Neuron (in vitro differentiated cells): ENCODE data around the gene CORO1A.
"Not testable (repeated sequence)": the region's sequence is repeated elsewhere in the genome, so short reads cannot be mapped to it uniquely, and the experiment has no call there.

ENCODE experiments used
- H2AFZ ChIP-seq: one replicate; pipeline ENCODE4 v1.6.1; 2013; ENCODE audit warnings: low read depth, mild to moderate bottlenecking, inconsistent platforms, low read length, moderate library complexity
- H3K27me3 ChIP-seq: one replicate; pipeline ENCODE4 v1.6.1; 2013; ENCODE audit warnings: low read length; ENCODE audit not compliant: insufficient read depth
- H3K36me3 ChIP-seq: one replicate; pipeline ENCODE4 v1.6.1; 2013; ENCODE audit warnings: low read length; ENCODE audit not compliant: insufficient read depth
- H3K4me1 ChIP-seq: one replicate; pipeline ENCODE4 v1.6.1; 2013; ENCODE audit warnings: low read length; ENCODE audit not compliant: insufficient read depth
- H3K4me3 ChIP-seq: 2 replicates; pipeline ENCODE4 v1.5.1; 2013; ENCODE audit warnings: mild to moderate bottlenecking, low read length, moderate library complexity
- H3K9me3 ChIP-seq: one replicate; pipeline ENCODE4 v1.6.1; 2013; ENCODE audit warnings: low read length

Gene CORO1A

DNA sequence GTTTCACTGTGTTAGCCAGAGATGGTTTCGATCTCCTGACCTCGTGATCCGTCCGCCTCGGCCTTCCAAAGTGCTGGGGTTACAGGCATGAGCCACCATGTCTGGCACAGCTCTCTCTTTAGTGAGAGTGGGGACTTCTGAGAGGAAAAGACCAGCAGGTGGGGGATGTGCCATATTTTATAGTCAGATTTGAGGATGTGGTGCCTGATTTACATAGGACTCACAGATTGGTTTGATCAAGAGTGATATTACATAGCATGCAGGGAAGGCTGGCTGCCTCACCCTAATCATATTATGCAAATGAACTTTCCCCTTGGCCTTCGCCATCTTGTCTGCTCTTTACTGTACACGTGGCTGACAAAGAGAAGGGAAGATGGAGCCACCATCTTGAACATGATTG, 32.3 kb upstream of the CORO1A start:
- no peaks in the 10 kb centered on the region for H3K4me1 ChIP-seq
- H3K36me3 ChIP-seq: no peaks in the 10 kb centered on the region

DNA sequence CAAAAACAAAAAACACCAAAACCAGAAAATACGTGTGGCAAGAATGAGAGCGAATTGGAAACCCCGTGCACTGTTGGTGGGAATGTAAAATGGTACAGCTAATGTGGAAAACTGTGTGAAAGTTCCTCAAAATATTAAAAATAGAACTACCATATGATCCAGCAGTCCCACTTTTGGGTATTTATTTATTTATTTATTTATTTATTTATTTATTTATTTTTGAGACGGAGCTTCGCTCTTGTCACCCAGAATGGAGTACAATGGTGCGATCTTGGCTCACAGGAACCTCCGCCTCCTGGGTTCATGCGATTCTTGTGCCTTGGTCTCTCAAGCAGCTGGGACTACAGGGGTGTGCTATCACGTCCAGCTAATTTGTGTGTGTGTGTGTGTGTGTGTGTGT, 30.9 kb upstream of the CORO1A start:
- Histone ChIP-seq H2AFZ (no peak overlapping the region), H3K4me3 (no peak overlapping the region), H3K4me1 (no peaks in the 10 kb centered on the region), H3K27me3 (no peaks in the 10 kb centered on the region), H3K9me3 (no peaks in the 10 kb centered on the region), H3K36me3 (no peaks in the 10 kb centered on the region)

More for the DNA sequence above, 32.3 kb upstream of the CORO1A start:
- Histone ChIP-seq H3K27me3 (no peaks in the 10 kb centered on the region), H3K4me3 (no peak overlapping the region), H2AFZ (no peak overlapping the region), H3K9me3 (no peaks in the 10 kb centered on the region)

DNA sequence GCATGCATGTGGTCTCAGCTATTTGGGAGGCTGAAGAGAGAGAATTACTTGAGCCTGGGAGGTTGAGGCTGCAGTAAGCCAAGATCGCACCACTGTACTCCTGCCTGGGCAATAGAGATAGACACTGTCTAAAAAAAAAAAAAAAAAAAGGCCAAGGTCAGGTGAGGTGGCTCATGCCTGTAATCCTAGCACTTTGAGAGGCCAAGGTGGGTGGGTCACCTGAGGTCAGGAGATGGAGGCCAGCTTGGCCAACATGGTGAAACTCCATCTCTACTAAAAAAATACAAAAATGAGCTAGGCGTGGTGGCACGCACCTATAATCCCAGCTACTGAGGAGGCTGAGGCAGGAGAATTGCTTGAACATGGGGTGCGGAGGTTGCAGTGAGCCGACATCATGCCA, 28.2 kb upstream of the CORO1A start:
- Histone ChIP-seq H3K9me3 (no peaks in the 10 kb centered on the region), H3K4me1 (no peaks in the 10 kb centered on the region), H3K4me3 (no peak overlapping the region), H3K27me3 (no peaks in the 10 kb centered on the region), H3K36me3 (no peaks in the 10 kb centered on the region), H2AFZ (no peak overlapping the region)

DNA sequence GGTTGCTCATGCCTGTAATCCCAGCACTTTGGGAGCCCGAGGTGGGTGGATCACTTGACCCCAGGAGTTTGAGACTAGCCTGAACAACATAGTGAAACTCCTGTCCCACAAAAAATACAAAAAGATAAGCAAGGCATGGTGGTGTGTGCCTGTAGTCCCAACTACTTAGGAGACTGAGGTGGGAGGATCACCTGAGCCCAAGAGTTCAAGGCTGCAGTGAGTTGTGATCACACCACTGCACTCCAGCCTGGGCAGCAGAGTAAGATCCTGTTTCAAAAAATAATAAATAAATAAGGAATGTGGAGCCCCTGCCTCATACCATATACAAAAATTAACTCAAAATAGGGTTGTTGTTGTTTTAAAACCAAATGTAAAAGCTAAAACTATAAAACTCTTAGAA, 26.2 kb upstream of the CORO1A start:
- Histone ChIP-seq H3K27me3 (peaks cover 3% of the 10 kb centered on the region), H3K4me3 (no peak overlapping the region), H3K4me1 (no peaks in the 10 kb centered on the region), H3K9me3 (no peaks in the 10 kb centered on the region), H3K36me3 (no peaks in the 10 kb centered on the region), H2AFZ (no peak overlapping the region)

DNA sequence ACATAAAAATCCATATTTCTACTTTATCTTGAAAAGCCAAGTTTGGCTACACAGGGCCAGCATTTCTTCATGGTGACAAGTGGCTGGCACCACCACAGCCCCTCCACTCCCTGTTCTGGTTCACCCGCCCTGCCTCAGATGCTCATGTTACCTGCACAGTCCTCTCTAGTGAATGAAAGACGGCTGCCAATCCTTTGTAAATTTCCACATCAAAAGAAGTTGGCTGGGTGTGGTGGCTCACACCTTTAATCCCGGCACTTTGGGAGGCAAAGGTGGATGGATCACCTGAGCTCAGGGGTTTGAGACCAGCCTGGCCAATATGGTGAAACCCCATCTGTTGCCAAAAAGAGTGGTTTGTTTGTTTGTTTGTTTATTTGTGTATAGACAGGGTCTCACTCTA, 19.9 kb upstream of the CORO1A start:
- Histone ChIP-seq H2AFZ (no peak overlapping the region), H3K9me3 (no peaks in the 10 kb centered on the region), H3K27me3 (peaks cover 4% of the 10 kb centered on the region), H3K36me3 (no peaks in the 10 kb centered on the region), H3K4me1 (no peaks in the 10 kb centered on the region), H3K4me3 (no peak overlapping the region)

DNA sequence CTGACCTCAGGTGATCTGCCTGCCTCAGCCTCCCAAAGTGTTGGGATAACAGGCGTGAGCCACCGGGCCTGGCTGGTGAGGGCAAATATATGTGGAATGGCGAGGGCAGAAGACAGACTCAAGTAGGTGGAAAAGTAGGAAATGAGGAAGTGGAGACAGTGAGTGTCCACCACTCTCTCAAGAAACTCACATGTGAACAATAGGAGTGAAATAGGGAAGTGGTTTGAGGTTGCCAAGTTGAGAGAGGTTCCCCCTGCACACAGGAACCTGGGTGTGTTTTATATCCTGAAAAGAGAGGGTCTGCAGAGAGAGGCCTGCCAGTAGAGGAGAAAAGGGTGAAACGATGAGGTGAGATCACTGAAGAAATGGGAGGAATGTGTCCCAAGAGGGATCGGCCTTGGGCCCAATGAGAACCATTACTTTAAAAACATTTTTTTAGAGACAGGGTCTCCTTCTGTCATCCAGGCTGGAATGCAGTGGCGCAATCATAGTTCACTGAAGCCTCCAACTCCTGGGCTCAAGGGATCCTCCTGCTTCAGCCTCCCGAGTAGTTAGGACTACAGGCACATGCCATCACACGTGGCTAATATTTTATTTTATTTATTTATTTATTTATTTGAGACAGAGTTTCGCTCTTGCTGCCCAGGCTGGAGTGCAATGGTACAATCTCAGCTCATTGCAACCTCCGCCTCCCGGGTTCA, 17.1 kb upstream of the CORO1A start:
- H3K9me3 ChIP-seq: no peaks in the 10 kb centered on the region
- peaks cover 4% of the 10 kb centered on the region for H3K27me3 ChIP-seq
- H3K4me3 ChIP-seq: no peak overlapping the region
- no peak overlapping the region for H2AFZ ChIP-seq
- H3K36me3 ChIP-seq: no peaks in the 10 kb centered on the region
- no peaks in the 10 kb centered on the region for H3K4me1 ChIP-seq

DNA sequence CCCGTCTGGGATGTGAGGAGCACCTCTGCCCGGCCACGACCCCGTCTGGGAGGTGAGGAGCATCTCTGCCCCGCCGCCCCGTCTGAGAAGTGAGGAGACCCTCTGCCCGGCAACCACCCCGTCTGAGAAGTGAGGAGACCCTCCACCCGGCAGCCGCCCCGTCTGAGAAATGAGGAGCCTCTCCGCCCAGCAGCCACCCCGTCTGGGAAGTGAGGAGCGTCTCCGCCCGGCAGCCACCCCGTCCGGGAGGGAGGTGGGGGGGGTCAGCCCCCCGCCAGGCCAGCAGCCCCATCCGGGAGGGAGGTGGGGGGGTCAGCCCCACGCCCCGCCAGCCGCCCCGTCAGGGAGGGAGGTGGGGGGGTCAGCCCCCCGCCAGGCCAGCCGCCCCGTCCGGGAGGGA, 14.7 kb upstream of the CORO1A start:
- not testable (repeated sequence) for H3K36me3 ChIP-seq, H3K27me3 ChIP-seq, H2AFZ ChIP-seq, H3K4me3 ChIP-seq, H3K4me1 ChIP-seq, H3K9me3 ChIP-seq

DNA sequence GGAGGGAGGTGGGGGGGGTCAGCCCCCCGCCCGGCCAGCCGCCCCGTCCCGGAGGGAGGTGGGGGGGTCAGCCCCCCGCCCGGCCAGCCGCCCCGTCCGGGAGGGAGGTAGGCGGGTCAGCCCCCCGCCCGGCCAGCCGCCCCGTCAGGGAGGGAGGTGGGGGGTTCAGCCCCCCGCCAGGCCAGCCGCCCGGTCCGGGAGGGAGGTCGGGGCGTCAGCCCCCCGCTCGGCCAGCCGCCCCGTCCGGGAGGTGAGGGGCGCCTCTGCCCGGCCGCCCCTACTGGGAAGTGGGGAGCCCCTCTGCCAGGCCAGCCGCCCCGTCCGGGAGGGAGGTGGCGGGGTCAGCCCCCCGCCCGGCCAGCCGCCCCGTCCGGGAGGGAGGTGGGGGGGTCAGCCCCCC, 14.0 kb upstream of the CORO1A start:
- H3K4me1 ChIP-seq, H3K27me3 ChIP-seq, H3K4me3 ChIP-seq, H2AFZ ChIP-seq, H3K9me3 ChIP-seq, H3K36me3 ChIP-seq: not testable (repeated sequence)

DNA sequence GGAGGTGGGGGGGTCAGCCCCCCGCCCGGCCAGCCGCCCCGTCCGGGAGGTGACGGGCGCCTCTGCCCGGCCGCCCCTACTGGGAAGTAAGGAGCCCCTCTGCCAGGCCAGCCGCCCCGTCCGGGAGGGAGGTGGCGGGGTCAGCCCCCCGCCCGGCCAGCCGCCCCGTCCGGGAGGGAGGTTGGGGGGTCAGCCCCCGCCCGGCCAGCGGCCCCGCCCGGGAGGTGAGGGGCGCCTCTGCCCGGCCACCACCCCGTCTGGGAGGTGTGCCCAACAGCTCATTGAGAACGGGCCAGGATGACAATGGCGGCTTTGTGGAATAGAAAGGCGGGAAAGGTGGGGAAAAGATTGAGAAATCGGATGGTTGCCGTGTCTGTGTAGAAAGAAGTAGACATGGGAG, 13.3 kb upstream of the CORO1A start:
- H3K9me3 ChIP-seq: not testable (repeated sequence)

DNA sequence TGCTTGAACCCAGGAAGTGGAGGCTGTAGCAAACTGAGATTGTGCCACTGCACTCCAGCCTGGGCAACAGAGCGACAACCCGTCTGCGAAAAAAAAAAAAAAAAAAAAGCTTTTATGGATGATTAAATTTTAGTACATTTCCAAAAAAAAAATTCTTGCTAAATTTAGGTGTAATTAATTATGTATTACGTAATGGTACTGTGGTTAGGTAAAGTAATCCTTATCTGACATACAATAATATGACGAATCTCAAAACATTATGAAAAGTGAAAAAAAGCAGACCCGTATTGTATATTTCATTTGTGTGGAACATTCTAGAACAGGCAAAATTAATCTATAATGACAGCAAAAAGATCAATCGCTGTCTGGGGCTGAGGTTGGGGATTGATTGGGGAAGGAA, 10.3 kb upstream of the CORO1A start:
- Histone ChIP-seq H3K9me3 (no peaks in the 10 kb centered on the region), H3K4me1 (no peaks in the 10 kb centered on the region), H3K4me3 (no peak overlapping the region), H2AFZ (no peak overlapping the region), H3K27me3 (no peaks in the 10 kb centered on the region), H3K36me3 (no peaks in the 10 kb centered on the region)

More for the DNA sequence above, 13.3 kb upstream of the CORO1A start:
- H3K4me3 ChIP-seq, H3K4me1 ChIP-seq, H3K27me3 ChIP-seq, H2AFZ ChIP-seq, H3K36me3 ChIP-seq: not testable (repeated sequence)

DNA sequence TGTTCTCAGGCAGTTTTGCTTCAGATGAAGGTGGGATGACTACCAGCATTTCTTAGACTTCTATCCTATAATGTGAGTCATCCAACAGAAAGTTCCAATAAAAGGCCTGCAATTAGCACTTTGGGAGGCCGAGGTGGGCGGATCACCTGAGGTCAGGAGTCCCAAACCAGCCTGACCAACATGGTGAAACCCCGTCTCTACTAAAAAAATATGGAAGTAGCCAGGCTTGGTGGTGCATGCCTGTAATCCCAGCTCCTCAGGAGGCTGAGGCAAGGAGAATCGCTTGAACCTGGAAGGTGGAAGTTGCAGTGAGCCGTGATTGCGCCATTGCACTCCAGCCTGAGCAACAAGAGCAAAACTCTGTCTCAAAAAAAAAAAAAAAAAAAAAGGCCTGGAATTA, 6.5 kb upstream of the CORO1A start:
- H3K27me3 ChIP-seq, H3K4me3 ChIP-seq, H2AFZ ChIP-seq, H3K4me1 ChIP-seq, H3K36me3 ChIP-seq, H3K9me3 ChIP-seq: not testable (repeated sequence)

DNA sequence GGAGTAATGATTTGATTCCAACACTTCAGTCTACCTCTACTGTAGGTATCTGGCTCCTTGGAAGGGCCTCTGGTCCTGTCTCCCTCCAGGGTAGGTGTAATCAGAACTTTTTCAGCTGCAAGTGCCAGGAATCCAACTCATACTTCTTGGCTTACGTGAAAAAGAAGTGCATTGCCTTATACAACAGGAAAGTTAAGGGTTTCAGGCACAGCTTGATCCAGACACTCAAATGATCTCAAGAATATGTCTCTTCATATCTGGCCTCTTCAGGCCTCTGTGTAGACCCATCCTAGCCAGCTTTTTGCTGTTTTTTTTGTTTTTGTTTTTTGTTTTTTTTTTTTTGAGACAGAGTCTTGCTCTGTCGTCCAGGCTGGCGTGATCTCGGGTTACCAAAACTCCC, 4.2 kb upstream of the CORO1A start:
- peaks cover 2% of the 10 kb centered on the region for H3K27me3 ChIP-seq
- no peaks in the 10 kb centered on the region for H3K36me3 ChIP-seq
- peaks cover 8% of the 10 kb centered on the region for H3K4me1 ChIP-seq
- no peak overlapping the region for H2AFZ ChIP-seq
- no peak overlapping the region for H3K4me3 ChIP-seq
- H3K9me3 ChIP-seq: no peaks in the 10 kb centered on the region

DNA sequence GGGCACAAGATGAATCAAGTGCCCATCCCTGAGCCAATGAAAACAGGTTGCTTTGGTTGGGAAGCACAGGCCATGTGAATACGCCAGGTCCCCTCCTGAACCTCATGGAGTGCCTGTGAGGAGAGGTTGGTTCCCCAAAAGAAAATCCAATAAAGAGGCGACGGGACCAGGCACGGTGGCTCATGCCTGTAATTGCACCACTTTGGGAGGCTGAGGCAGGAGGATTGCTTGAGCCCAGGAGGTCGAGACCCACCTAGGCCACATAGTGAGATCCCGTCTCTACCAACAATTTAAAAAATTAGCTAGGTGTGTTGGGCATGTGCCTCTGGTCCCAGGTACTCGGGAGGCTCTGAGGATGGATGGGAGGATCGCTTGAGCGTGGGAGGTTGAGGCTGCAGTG, 3.5 kb upstream of the CORO1A start:
- no peak overlapping the region for H2AFZ ChIP-seq
- no peaks in the 10 kb centered on the region for H3K36me3 ChIP-seq
- H3K27me3 ChIP-seq: peaks cover 2% of the 10 kb centered on the region
- H3K4me1 ChIP-seq: peaks cover 13% of the 10 kb centered on the region
- no peaks in the 10 kb centered on the region for H3K9me3 ChIP-seq
- H3K4me3 ChIP-seq: no peak overlapping the region

DNA sequence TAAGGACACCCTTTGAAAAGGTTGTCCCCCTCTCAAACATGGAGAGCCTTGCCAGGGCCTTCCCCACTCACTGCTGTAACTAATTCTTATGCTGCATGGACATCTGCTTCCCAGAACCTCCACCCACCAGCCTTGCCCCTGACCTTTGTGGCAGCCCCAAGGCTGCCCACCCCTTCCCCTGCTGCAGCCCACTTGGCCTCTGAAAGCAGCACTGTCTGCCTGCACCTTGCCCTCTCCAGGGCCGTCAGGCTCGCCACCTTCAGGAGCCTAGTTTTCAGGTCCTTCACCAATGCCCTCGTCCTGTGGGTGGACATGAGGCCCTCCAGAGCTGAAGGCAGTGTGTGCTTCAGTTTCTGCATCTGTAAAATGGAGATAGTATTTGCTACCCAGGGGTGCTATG, 2.7 kb upstream of the CORO1A start:
- Histone ChIP-seq H3K36me3 (no peaks in the 10 kb centered on the region), H3K9me3 (no peaks in the 10 kb centered on the region), H3K4me1 (peaks cover 13% of the 10 kb centered on the region), H3K4me3 (no peak overlapping the region), H2AFZ (no peak overlapping the region), H3K27me3 (peaks cover 2% of the 10 kb centered on the region)
